Measurements from ENCODE around the gene MRPS10. TPM values are rescaled to one million over a fixed set of nuclear protein-coding genes. Genes with fewer than 3 reads are reported as not detected.
"Not testable (repeated sequence)": the region's sequence is repeated elsewhere in the genome, so short reads cannot be mapped to it uniquely, and the experiment has no call there.

The MRPS10 gene
- total RNA-seq, 1 experiment from 2014 or later = 84.4 TPM

DNA sequence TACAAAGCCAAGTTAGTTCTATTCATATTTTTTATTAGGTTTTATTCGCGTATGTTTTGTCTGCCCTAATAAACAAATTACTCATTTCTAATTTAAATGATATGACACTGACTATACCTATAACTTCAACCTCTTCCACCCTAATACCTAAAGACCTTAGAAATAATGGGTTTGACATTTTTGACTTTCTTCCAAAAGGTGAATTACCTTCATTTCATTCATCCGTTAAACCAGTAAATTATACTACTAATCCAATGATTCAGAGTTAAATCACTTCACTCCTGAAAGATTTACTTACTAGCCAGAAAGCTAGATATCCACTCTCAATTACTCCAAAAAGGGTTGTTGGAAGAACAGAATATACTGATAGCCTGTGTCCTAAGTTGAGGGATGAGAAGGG lies 5.2 kb downstream of the MRPS10 start:
- no peak for DNase-seq (ENCODE audit: extremely low read depth, low read depth)

GRCh38 chr6:42211726-42212125 lies 5.9 kb downstream of the MRPS10 start:
- DNase-seq (ENCODE audit: extremely low read depth, low read depth) = no peak

DNA sequence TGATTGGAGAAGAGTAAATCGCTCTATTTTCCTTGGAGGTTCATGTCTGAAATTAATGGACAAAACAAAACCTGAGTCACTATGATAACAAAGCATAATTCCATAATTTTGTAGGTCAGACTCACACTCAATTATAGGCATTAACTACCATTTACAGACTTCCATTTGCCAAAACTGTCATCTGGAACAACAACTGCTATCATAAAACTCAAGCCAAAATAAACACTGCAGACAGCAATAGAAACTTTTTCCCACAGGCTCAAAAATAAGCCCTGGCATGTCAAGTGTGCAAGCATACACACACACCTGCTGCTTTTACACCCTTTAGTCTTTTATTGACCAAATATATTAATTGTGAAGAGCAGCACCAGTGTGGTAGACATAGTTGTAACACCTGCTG lies 7.1 kb downstream of the MRPS10 start:
- DNase-seq (ENCODE audit: extremely low read depth, low read depth) = no peak

GRCh38 chr6:42207559-42207958 lies 10.1 kb downstream of the MRPS10 start:
- DNase-seq (ENCODE audit: extremely low read depth, low read depth) = not testable (repeated sequence)

DNA sequence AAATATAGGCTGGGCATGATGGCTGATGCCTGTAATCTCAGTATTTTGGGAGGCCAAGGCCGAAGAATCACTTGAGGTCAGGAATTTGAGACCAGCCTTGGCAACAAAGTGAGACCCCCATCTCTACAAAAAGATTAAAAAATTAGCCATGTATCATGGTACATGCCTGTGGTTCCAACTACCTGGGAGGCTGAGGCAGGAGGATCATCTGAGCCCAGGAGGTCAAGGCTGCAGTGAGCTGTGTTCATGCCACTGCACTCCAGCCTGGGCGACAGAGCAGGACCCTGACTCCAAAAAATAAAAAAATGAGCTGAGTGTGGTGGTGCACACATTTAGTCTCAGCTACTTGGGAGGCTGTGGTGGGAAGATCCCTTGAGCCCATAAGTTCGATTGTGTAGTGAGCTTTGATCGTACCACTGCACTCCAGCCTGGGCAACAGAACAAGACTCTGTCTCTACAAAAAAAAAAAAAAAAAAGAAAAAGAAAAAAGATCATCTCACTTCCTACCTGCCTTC lies 12.8 kb downstream of the MRPS10 start:
- no peak for DNase-seq (ENCODE audit: extremely low read depth, low read depth)

GRCh38 chr6:42203183-42203582 lies 14.5 kb downstream of the MRPS10 start:
- DNase-seq (ENCODE audit: extremely low read depth, low read depth) = no peak

DNA sequence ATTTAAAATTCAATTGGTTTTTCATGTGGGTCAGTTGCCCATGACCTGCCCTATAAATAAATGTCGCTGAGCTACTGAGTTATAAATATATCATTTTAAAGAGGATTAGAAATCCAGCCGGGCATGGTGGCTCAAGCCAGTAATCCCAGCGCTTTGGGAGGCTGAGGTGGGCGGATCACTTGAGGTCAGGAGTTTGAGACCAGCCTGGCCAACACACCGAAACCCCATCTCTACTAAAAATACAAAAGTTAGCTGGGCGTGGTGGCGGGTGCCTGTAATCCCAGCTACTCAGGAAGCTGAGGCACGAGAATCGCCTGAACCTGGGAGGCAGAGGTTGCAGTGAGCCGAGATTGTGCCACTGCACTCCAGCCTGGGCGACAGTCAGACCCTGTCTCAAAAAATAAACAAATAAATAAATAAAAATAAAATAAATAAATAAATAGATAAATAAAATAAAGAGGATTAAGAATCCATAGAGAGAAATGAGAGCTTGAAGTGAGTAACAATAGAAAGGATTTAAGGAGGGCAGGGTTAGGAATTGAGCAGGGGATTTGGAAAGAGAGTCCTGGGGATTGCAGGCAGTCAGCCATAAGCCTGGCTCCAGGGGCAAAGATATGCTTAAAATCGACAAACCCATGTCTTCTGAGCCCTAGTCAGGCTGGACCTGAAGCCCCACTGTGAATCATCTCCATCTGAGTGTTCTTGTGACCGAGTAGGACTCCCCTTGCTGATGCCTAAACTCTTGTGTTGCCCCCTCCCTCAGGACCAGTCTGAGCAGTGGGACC lies 15.3 kb downstream of the MRPS10 start:
- DNase-seq (ENCODE audit: extremely low read depth, low read depth) = not testable (repeated sequence)

- no peak for DNase-seq (ENCODE audit: extremely low read depth, low read depth)
Measured at GRCh38 chr6:42201382-42201781, 16.3 kb downstream of the MRPS10 start.

DNA sequence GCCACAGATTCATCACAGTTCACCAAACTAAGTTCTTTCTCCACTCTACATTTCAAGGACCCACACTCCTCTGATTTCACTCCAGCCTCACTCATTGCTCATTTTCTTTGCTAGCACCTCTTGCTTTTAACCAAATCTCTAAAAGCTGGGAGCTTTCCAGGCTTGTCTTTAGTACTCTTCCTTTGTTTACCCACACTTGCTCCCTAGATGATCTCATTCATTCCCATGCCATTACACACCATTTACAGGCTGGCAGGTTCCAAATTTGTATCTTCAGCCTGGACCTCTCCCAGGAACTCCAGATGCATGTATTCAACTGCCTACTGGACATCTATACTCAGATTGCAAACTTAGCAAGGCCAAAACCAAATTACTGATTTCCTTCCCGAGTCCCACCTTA lies 17.6 kb downstream of the MRPS10 start:
- DNase-seq (ENCODE audit: extremely low read depth, low read depth) = no peak

- no peak for DNase-seq (ENCODE audit: extremely low read depth, low read depth)
Measured at GRCh38 chr6:42199106-42199981, 18.3 kb downstream of the MRPS10 start.

- DNase-seq (ENCODE audit: extremely low read depth, low read depth) = no peak
Measured at GRCh38 chr6:42197555-42198362, 19.9 kb downstream of the MRPS10 start.

DNA sequence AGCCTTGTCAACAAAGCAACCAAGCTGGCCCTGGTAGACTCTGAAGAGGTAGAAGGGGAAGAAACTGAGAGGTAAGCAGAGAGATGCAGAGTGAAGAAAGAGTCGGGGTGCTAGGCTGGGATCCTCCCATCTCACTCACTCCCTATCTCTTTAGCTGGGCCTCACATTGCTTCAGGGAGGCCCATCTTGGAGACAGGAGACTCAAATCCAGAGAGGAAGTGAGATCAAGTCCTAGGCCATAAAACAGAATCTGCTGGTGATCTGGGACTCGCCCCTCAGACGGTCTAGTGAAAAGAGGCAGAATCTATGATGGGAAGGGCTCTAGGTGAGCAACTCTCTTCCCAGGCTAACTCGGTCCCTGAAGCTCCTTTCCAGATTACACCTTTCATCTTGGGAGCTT lies 22.2 kb downstream of the MRPS10 start:
- no peak for DNase-seq (ENCODE audit: extremely low read depth, low read depth)

- DNase-seq (ENCODE audit: extremely low read depth, low read depth) = no peak
Measured at GRCh38 chr6:42194056-42194455, 23.6 kb downstream of the MRPS10 start.

- DNase-seq (ENCODE audit: extremely low read depth, low read depth) = no peak
Measured at GRCh38 chr6:42193491-42193894, 24.2 kb downstream of the MRPS10 start.

DNA sequence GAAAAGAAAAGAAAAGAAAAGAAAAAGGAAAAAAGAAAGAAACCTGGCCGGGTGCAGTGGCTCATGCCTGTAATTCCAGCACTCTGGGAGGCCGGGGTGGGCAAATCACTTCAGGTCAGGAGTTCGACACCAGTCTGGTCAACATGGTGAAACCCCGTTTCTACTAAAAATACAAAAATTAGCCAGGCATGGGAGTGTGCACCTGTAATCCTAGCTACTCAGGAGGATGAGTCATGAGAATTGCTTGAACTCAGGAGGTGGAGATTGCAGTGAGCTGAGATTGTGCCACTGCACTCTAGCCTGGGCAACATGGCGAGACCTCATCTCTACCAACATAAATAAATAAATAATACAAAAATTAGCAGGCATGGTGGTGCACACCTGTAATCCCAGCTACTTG lies 25.3 kb downstream of the MRPS10 start:
- not testable (repeated sequence) for DNase-seq (ENCODE audit: extremely low read depth, low read depth)

- DNase-seq (ENCODE audit: extremely low read depth, low read depth) = no peak
Measured at GRCh38 chr6:42190554-42191183, 27.0 kb downstream of the MRPS10 start.

DNA sequence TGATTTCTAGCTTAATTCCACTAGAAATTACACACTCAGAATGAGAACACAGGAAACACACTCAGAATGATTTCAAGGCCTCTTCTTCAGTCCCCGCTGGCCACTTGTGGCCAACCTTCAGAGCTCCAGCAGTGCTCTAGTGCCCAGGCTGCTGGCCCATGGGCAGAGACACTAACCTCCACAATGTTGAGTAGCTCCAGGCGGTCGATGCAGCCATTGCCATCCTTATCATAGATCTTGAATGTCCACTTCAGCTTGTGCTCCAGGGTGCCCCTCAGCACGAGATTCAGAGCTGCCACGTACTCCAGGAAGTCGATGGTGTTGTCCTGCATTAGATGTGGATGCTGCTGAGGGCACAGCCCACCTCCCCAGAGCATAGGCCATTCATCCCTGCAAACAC lies 29.3 kb downstream of the MRPS10 start:
- no peak for DNase-seq (ENCODE audit: extremely low read depth, low read depth)

DNA sequence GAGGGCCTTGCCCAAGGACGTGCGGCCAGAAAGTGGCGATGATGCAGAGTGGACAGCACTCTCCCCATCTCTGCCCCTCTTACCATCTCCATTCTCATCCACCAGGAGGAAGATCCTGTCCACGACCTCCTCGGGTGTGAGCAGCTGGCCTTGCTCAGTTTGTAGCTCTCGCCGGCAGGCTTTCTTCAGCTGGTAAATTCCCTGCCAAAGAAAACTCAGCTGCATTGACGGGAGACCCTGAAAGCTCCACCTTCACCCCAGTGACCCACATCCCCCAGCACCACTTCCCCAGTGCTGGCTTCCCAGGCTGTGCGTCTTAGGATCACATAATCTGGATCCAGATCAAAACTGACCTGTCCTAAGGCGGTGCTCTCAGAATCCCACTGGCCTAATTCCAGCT lies 32.1 kb downstream of the MRPS10 start:
- no peak for DNase-seq (ENCODE audit: extremely low read depth, low read depth)

GRCh38 chr6:42184475-42184874 lies 33.2 kb downstream of the MRPS10 start:
- no peak for DNase-seq (ENCODE audit: extremely low read depth, low read depth)

DNA sequence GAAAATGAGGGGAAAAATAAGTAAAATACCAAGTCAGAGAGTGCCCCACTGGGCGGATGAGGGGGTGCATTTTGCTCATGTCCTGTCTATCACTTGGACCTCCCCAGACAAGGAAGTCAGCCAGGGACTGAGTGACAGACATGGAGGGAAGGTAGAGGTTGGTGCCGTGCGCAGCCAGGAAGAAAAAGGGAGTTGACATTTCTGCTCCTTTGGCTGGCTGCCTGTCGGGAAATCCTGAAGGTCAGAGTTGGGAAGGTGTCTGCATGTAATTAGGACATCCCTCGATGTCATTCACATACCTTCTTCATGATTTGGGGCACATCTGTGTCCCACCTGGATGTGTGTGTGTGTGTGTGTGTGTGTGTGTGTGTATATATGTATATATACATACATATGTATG lies 35.6 kb downstream of the MRPS10 start:
- DNase-seq (ENCODE audit: extremely low read depth, low read depth) = no peak

Measured in NCI-H460 (cell line).